ENCODE data around the gene BCDIN3D.

BCDIN3D gene

DNA sequence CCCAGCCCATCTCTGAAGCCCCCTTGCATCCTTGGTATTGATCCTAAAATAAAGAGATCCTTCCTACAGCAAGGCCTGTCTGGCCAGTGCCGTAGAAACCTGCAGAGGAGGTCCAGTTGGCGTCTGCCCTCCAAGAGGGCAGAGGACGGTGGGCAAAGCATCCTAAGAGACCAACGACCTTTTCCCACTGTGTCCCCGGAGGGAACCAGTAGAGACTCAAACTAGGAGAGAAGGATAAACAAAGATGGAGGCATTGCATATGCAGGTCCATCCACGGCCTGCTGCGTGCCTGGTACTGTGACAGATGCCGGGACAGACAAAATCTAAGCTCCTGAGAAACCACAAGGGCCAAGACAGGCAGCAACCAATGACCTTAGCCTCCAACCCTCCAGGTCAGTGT is 18.5 kb downstream of the BCDIN3D start:
- no peak overlapping the region for H3K4me3 ChIP-seq (ENCODE audit: low read depth, low read length)
- in situ Hi-C loops (cut with HindIII; ENCODE audit: low sequenced_read_pairs): no loop called here
- DNase-seq (ENCODE audit: low read depth): no peak

DNA sequence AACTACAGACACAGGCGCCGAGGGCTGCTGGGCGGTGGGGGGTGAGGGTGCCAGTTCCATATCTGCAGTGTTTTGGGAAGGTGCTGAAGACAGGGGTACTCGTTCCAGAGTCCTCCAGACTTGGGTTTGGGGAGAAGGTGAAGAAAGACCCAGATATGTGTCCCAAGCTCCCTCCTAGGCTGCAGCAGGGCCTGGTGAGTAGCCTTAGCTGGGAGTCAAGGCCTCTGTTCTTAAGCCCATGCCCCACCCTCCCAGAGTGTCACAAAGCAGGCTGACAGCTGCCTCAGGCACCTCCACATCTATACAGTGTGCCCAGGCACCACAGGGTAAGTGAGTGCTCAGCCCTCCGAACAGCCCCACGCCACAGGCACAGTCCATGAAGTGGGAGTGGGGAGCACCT is 19.0 kb downstream of the BCDIN3D start:
- DNase-seq (ENCODE audit: low read depth): no peak
- TF ChIP-seq, protein P1, sequence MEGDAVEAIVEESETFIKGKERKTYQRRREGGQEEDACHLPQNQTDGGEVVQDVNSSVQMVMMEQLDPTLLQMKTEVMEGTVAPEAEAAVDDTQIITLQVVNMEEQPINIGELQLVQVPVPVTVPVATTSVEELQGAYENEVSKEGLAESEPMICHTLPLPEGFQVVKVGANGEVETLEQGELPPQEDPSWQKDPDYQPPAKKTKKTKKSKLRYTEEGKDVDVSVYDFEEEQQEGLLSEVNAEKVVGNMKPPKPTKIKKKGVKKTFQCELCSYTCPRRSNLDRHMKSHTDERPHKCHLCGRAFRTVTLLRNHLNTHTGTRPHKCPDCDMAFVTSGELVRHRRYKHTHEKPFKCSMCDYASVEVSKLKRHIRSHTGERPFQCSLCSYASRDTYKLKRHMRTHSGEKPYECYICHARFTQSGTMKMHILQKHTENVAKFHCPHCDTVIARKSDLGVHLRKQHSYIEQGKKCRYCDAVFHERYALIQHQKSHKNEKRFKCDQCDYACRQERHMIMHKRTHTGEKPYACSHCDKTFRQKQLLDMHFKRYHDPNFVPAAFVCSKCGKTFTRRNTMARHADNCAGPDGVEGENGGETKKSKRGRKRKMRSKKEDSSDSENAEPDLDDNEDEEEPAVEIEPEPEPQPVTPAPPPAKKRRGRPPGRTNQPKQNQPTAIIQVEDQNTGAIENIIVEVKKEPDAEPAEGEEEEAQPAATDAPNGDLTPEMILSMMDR (IDR thresholded peaks at IDR 0.05; ENCODE audit: low read depth, low read length, missing control alignments): no peak
- in situ Hi-C loops (cut with HindIII; ENCODE audit: low sequenced_read_pairs): no loop called here
- no peak overlapping the region for H3K4me3 ChIP-seq (ENCODE audit: low read depth, low read length)

More for the DNA sequence above, 18.5 kb downstream of the BCDIN3D start:
- TF ChIP-seq, protein P1 (IDR thresholded peaks at IDR 0.05; ENCODE audit: low read depth, low read length, missing control alignments): no peak

DNA sequence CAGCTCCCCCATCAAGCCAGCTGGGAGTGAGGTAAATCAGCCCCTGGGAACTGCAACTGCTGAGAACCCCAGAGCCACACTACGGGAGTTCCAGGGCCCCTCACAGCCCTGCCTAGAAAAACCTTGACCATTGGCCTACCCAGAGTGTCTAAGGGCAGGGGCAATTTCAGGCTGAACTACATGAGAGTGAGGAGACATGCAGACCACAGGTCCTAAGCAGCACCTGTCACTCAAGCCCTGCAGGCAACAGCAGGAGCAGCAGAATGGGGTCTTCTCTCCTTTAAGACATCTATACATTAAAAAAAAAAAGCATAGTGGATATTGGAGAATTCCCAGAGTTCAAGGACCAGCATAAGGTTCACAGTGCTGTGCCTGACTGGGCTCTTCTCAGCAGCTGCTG is 19.6 kb downstream of the BCDIN3D start:
- DNase-seq (ENCODE audit: low read depth): no peak
- H3K4me3 ChIP-seq (ENCODE audit: low read depth, low read length): no peak overlapping the region
- TF ChIP-seq, protein P1 (IDR thresholded peaks at IDR 0.05; ENCODE audit: low read depth, low read length, missing control alignments): no peak
- in situ Hi-C loops (cut with HindIII; ENCODE audit: low sequenced_read_pairs): no loop called here

DNA sequence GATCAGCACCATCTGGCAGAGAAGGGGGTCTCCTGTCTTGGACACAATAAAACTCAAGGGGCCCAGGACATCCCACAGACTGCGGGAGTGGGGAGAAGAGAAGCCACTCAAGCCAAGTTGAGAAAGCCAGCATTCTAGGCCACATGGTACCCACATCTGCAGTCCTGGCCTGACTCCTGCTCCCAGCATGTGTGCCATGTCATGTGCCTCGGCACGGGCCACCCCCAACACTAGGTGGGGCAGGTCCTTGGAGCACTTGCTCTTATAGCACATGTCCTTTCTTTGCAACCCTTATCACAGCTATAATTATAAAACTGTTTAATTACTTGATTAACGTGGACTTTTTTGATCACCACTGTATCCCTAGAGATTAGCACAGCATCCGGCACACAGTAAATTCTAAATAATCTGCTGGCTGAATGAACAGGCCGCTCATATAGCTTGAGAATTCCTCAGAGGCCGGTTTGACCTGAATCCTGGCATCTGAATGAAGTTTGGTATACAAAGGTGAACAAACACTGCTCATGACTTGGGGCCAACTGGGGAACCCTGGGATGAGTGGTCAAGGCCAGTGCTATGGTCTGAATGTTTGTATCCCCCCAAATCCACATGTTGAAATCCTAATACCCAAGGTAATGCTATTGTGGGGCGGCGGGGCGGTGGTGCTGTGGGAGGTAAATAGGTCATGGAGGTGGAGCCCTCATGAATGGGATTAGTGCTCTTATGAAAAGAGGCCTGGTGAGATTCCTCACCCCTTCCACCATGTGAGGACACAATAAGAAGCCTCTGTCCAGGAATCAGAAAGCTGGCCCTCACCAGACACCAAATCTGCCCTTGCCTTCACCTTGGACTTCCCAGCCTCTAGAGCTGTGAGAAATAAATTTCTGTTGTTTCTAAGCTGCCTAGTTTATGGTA is 21.3 kb downstream of the BCDIN3D start:
- TF ChIP-seq, protein P1 (IDR thresholded peaks at IDR 0.05; ENCODE audit: low read depth, low read length, missing control alignments): no peak
- H3K4me3 ChIP-seq (ENCODE audit: low read depth, low read length): no peak overlapping the region
- in situ Hi-C loops (cut with HindIII; ENCODE audit: low sequenced_read_pairs): no loop called here
- DNase-seq (ENCODE audit: low read depth): no peak

- no peak overlapping the region for H3K4me3 ChIP-seq (ENCODE audit: low read depth, low read length)
- no peak for DNase-seq (ENCODE audit: low read depth)
- in situ Hi-C loops (cut with HindIII; ENCODE audit: low sequenced_read_pairs): loop anchor here (10.0 kb wide), 1 partner anchor 55 kb away; no protein-coding TSS in a partner anchor
- TF ChIP-seq, protein P1 (IDR thresholded peaks at IDR 0.05; ENCODE audit: low read depth, low read length, missing control alignments): no peak
Observed at GRCh38 chr12:49819786-49820185, 23.1 kb downstream of the BCDIN3D start.

GRCh38 chr12:49818241-49818895 is 24.5 kb downstream of the BCDIN3D start:
- TF ChIP-seq, protein P1 (IDR thresholded peaks at IDR 0.05; ENCODE audit: low read depth, low read length, missing control alignments): no peak
- no peak overlapping the region for H3K4me3 ChIP-seq (ENCODE audit: low read depth, low read length)
- DNase-seq (ENCODE audit: low read depth): no peak
- in situ Hi-C loops (cut with HindIII; ENCODE audit: low sequenced_read_pairs): loop anchor here (10.0 kb wide), 1 partner anchor 54 kb away; no protein-coding TSS in a partner anchor

Measured in astrocyte of the cerebellum (primary cell).